ENCODE results near the gene ARHGAP26.
"Not testable (repeated sequence)": the region's sequence is repeated elsewhere in the genome, so short reads cannot be mapped to it uniquely, and the experiment has no call there.

ARHGAP26 gene

DNA sequence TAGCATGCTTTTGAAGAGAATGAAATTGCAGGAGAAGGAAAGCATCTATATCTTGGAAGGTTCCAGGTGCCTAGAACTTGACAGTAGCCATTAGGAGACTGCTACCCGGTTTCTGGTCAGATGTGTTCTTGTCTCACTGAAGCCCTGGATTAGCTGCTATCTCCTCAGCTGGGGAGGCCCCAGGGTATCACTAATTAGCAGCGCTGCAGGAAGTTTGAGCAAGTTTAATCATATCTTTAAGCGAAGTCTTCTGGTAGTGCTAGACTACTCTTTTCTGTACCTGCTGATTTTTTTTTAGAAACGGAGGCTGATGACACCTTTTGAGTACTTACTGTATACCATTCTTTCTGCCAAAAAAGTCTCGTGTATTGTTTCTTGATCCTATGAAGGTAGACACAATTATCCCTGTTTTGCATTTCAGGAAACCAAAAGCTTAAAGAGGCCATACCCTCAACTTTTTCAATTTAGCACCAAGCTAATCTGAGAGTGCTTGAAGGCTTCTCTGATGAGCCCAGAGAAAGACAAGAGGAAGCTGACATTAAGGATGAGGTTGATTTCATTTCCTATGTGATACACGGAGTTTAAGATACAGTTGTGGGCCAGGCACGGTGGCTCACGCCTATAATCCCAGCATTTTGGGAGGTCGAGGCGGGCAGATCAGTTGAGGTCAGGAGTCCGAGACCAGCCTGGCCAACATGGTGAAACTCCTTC is 201.3 kb downstream of the ARHGAP26 start:
- DNase-seq = no peak

- no peak for DNase-seq
Measured at GRCh38 chr5:142972064-142972570, 201.9 kb downstream of the ARHGAP26 start.

DNA sequence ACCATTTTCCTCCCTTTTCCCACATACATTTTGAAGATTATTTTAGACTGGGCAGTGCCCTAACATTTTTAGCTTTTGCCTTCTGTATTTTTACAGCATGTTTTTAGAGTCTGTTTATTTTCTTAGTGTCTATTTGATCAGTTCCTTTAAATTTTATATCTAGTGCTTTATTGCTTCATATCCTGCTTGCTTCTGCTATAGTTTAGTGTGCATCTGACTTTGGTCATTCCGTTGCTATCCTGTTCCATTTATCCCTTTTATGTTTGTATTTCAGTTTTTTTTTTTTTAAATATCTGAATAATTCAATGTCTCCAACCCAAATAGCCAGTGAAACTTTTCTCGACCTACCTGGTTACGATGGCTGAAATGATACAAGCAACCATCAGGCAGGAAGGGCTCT is 203.8 kb downstream of the ARHGAP26 start:
- DNase-seq = no peak

GRCh38 chr5:142974409-142974808 is 204.2 kb downstream of the ARHGAP26 start:
- DNase-seq = no peak

DNA sequence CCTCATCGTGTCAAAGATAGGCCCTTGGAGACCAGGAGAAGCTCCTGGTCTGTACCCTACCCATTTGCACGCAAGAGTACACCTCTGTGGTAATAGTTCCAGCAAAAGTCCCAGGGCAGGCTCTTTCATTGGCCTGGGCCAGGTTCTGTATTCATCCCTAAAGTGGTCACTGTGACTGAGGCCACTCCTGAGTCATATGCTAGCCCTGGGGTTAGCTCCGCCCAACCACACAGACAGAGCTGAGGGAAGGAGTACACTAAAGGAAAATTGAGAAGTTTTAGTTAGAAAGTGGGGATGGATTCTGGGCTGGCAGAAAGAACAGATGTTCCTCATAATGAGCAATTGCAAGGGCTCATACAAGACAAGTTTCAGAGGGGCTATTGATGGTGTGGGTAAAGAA is 206.7 kb downstream of the ARHGAP26 start:
- no peak for DNase-seq

- peak; percentile 73 for DNase-seq
Measured at GRCh38 chr5:142977363-142978051, 207.3 kb downstream of the ARHGAP26 start.

DNA sequence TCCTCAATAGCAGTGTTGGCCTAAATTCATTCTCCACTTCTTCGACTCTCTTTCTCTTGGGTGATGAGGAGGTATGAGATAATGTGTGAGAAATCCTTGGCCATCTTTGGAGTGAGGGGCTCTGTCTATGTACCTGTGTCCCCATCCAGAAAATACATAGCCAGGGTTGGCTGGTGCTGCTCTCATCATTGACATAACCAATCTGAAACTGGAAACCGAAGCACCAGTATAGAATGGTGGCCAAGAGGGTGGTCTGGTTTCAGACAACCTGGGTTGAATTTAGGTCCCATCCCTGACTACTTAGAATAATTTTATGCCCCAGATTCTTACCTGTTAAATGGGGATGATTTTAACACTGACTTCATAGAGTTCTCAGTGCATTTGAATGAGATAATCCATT is 208.1 kb downstream of the ARHGAP26 start:
- DNase-seq = no peak

- no peak for DNase-seq
Measured at GRCh38 chr5:142978726-142979125, 208.5 kb downstream of the ARHGAP26 start.

- no peak for DNase-seq
Measured at GRCh38 chr5:142979636-142980035, 209.5 kb downstream of the ARHGAP26 start.

GRCh38 chr5:142981475-142981874 is 211.3 kb downstream of the ARHGAP26 start:
- DNase-seq = no peak

DNA sequence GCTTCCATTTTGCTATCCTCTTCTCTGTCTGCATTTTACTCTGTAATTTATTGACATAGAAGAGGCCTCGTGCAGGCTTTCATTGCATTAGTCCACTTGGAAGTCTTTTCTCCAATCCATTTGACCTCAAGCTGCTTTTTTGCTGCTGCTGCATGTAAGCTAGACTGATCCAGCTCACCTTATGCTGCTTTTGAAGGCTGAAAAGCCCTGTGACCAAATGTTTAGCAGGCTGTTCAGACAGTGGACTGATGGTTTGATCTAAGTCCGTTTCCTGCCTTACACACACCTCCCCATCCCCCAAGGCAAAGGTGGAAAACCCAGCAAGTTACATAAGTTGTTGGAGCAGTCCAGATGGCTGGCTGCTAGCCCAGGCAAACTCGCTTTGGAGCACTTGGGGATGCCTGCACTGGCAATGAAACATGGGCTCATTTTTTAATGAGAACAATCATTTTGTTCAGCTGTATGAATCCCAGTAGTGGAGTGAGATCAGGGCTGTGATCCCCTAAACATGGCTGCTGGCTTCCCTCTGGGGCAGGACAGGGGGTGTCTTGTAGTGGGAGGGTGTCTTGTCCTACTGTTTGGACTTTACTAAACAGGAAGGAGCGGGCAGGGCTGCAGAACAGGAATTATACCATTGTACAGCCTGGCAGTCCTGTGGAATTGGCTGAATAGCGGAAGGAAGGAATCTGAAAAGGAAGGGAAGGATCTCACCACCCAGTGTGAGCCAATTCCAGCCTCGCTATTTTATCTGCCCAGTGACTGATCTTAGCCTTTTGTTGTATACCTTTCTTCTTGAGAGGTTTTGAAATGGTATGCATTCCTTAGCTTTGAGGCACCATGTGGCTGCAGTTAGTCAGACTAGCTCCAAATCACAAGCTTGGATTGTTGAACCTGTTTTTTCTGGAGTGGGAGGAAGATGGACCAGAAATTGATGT is 212.0 kb downstream of the ARHGAP26 start:
- DNase-seq = no peak

DNA sequence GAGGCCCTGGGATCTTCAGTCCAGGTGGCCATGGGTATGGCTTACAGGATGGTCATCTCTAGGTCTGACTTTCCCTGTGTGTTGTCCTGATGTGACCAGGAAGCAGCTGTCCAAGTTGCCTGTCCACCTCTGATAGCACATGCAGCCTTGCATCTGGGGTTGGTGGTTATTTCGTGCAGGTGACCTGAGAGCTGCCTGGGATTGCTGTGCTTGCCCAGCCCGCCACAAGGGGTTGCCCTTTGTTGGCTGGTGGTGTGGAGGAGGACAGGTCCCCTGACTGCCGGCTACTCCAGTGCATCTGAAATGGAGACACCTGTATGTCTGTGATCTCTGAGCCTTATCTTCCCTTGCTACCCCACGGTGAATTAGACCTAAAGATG is 212.6 kb downstream of the ARHGAP26 start:
- DNase-seq = no peak

- no peak for DNase-seq
Measured at GRCh38 chr5:142984011-142984410, 213.8 kb downstream of the ARHGAP26 start.

GRCh38 chr5:142984525-142984924 is 214.3 kb downstream of the ARHGAP26 start:
- DNase-seq = no peak

DNA sequence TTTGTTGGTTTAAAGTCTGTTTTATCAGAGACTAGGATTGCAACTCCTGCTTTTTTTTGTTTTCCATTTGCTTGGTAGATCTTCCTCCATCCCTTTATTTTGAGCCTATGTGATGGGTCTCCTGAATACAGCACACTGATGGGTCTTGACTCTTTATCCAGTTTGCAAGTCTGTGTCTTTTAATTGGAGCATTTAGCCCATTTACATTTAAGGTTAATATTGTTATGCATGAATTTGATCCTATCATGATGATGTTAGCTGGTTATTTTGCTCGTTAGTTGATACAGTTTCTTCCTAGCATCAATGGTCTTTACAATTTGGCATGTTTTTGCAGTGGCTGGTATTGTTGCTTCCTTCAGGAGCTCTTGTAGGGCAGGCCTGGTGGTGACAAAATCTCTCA is 219.1 kb downstream of the ARHGAP26 start:
- not testable (repeated sequence) for DNase-seq

- not testable (repeated sequence) for DNase-seq
Measured at GRCh38 chr5:142990073-142990472, 219.9 kb downstream of the ARHGAP26 start.

GRCh38 chr5:142994218-142994617 is 224.0 kb downstream of the ARHGAP26 start:
- no peak for DNase-seq

GRCh38 chr5:142995621-142996020 is 225.4 kb downstream of the ARHGAP26 start:
- not testable (repeated sequence) for DNase-seq

DNA sequence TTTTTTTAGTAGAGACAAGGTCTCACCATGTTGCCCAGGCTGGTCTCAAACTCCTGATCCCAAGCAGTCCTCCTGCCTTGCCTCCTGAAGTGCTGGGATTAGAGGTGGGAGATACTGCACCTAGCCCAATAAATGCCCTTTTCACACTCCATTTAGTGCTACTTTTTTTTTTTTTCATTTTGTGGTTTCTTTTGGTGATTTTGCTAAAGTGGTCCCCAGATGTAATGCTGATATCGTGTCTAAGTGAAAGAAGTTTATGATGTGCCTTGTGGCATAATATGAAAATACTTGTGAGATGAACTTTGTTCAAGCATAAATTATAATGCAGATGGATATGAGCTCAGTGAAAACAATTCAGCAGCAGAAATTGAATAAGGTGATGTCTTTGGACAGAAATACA is 227.4 kb downstream of the ARHGAP26 start:
- DNase-seq = no peak

- no peak for DNase-seq
Measured at GRCh38 chr5:142998316-142999020, 228.3 kb downstream of the ARHGAP26 start.

- DNase-seq = not testable (repeated sequence)
Measured at GRCh38 chr5:143000551-143000950, 230.4 kb downstream of the ARHGAP26 start.

DNA sequence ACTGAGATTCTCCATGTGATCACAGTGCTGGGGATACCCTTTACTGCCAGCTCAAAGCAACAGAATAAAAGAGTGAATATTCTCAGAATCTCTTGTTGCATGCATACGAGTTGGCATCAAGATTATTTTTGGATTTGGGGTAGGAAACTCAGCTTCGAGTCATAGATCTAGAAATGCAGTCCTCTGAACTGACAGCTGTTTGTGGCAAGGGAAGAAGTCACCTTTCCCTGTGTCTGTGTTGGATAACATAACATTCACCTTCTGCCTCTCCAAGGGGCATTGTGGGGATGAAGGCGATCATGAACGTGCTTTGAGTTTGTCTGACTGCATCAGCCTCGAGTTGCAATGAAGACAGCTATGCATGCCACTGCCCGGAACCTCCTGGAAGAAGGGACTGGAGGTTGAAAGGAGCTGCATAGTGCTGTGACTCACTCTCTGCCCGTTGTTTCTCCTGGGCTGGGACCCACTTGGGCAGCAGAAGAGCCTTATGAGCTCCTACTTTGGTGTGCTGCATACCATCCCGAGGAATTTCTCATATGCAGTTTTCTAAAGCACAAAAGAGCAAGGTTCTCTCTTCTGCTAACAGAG is 231.7 kb downstream of the ARHGAP26 start:
- no peak for DNase-seq

Data from CD4-positive, alpha-beta T cell treated with Interleukin-21 for 1 hour (primary cell).